Stimulated activated CD4-positive, alpha-beta T cell treated with anti-CD3 and anti-CD28 coated beads, Interleukin-12 subunit alpha, Interleukin-12 subunit beta, amount 100 ng/mL, for 24 hours (primary cell): ENCODE data around the gene NSUN6.

ENCODE experiments used
- DNase-seq, 2 experiments: peaks; one replicate each; pipeline ENCODE4 v3.0.0-alpha.2; 2020; ENCODE audit warnings: low read depth in 2 of 2

The NSUN6 gene

DNA sequence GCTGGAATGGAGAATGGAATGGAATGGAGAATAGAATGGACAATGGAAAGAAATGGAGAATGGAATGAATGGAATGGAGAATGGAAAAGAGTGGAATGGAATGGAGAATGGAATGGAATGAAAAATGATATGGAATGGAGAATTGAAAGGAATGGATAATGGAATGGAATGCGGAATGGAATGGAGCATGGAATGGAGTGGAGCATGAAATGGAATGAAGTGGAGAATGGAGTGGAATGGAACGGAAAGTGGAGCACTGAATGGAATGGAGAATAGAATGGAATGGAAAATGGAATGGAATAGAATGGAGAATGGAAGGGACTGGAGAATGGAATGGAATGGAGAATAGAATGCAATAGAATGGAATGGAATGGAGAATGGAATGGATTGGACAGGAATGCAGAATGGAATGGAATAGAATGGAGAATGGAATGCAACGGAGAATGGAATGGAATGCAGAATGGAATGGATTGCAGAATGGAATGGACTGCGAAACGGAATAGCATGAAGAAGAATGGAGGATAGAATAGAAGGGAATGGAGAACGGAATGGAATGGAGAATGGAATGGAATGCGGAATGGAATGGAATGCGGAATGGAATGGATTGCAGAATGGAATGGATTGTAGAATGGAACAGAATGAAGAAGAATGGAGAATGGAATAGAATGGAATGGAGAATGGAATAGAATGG lies 89.4 kb downstream of the NSUN6 start:
- DNase-seq: no peak

DNA sequence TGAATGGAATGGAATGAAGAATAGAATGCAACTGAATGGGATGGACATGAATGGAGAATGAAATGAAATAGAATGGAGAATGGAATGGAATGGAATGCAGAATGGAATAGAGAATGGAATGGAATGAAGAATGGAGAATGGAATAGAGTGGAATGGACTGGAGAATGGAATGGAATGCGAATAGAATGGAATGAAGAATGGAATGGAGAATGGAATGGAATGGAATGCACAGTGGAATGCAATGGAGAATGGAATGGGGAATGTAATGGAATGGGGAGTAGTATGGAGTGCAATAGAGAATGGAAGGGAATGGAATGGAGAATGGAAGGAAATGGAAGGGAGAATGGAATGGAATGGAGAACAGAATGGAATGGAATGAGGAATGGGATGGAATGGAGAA lies 93.4 kb downstream of the NSUN6 start:
- no peak for DNase-seq

DNA sequence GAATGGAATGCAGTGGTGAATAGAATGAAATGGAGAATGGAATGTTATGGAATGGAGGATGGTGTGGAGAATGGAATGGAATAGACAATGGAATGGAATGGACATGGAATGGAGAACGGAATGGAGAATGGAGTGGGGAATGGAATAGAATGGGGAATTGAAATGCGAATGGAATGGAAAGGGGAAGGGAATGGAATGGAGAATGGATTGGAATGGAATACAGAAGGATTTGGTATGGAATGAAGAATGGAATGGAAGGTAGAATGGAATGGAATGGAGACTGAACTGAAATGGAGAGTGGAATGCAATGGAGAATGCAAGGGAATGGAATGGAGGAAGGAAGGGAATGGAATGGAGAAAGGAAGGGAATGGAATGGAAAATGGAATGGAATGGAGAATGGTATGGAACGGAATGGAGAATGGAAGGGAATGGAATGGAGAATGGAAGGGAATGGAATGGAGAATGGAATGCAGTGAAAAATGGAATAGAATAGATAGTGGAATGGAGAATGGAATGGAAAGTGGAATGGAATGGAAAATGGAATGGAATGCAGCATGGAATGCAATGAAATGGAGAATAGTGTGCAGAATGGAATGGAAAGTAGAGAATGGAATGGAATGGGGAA lies 94.8 kb downstream of the NSUN6 start:
- no peak for DNase-seq

DNA sequence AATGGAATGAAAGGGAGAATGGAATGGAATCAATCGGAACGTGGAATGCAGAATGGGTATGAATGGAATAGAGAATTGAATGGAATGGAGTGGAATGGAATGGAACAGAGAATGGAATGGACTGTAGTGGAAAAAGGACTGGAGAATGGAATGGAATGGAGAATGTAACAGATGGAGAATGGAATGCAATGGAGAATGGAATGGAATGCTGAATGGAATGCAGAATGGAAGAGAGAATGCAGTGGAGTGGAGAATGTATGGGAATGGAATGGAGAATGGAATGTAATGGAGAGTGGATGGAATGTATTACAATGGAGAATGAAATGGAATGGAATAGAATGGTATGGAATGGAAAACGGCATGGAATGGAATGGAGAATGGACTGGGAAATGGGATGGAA lies 96.9 kb downstream of the NSUN6 start:
- no peak for DNase-seq

DNA sequence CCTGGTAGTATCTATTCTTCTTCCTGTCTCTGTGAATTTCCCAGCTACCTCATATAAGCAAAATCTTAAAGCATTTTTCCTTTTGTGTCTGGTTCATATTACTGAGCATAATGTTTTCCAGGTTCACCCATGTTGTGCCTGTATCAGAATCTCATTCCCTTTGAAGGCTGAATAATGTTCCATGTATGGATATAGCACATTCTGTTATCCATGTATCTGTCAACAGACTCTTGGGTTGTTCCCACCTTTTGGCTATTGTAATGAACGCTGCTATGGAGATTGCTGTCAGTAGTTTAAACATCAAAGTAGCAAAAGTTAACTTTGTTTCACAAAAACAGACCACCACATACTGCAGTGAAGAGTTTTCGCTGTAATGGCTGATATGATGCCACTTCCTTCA lies 99.9 kb downstream of the NSUN6 start:
- DNase-seq: no peak

DNA sequence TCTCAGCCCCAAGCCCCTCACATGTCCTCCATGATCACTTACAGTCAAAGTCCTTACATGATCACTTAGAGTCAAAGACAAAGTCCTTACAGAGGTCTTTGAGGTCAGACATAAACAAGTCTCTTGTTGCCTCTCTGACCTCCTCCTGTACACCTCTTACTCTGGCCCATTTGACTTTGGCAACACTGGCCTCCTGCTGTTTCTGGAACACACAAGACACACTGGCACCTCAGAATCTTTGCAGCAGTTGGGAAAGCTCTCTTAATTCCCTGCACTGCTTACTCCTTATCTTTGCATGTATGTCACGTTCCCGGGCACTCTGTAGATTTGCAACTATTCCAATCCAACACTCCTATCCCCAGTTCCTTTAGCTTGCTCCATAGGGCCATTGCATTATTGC lies 102.3 kb downstream of the NSUN6 start:
- DNase-seq: no peak

DNA sequence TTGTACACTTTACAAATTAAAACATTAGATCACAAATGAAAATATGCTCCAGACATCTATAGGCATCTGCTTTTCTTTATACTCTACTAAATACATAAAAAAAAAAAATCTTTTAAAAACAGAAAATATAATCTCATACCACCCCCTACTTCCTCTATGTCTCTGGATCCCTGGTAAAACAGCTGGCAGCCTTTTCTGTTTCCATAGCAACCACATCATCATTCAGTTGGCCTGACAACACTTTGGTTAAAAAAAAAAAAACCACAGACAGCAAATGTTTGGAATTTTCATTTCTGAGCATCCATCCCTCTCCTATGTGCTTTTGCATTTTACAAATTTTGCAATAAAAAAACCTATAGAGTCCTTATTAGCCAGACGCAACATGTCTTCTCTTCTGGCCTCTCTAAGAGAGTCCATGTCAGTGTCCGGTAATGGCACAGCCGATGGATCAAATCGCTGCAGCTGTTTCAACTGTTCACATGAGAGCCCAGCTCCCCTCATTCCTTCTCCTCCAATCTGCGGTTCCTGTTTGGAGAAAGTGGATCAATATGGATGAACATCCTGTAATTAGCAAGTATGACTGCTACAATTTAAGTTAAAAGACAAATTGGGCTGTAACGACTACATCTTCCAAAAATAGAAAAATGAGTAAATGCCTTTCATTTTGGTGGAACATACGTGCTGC lies 105.6 kb downstream of the NSUN6 start:
- no peak for DNase-seq

DNA sequence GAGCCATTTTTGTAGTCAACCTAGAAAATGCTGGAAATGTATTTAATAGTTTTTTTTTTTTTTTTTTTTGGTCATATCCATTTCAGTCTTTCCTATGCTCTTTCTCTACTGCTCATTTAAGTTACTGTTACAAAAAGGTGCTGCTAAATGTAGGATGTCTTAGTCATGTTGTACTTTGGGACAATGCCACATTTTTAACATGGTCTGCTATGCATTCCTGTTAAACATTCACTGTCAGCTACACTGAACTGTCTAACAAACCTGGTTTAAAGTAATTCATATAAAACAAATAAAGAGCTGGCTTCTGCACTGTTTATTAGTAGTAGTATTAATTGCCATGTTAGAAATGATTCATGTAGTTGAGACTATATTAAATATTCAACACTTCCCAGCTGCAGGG lies 108.6 kb downstream of the NSUN6 start:
- DNase-seq: no peak

DNA sequence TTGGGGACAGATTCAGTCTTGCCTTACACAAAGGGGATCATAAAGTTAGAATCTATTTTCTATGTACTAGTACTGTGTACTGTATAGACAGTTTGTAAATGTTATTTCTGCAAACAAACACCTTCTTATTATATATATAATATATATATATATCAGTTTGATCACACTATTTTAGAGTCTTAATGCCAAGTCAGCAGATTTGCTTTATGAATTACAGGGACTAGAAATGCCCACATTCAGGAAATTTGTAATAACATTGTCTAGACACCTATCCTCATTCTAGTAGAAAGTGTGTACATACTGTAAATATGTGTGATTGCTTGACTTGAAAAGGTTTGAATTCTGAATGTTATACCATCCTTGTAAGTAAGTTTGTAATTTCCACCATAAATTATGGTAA lies 111.2 kb downstream of the NSUN6 start:
- no peak for DNase-seq

DNA sequence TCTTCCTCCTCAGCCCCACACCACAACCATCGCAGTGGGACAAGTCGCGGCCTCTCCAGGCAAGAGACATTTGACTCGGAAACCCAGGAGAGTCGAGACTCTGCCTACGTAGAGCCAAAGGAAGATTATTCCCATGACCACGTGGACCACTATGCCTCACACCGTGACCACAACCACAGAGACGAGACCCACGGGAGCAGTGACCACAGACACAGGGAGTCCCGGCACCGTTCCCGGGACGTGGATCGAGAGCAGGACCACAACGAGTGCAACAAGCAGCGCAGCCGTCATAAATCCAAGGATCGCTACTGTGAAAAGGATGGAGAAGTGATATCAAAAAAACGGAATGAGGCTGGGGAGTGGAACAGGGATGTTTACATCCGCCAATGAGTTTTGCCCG lies 112.1 kb downstream of the NSUN6 start:
- DNase-seq: no peak

DNA sequence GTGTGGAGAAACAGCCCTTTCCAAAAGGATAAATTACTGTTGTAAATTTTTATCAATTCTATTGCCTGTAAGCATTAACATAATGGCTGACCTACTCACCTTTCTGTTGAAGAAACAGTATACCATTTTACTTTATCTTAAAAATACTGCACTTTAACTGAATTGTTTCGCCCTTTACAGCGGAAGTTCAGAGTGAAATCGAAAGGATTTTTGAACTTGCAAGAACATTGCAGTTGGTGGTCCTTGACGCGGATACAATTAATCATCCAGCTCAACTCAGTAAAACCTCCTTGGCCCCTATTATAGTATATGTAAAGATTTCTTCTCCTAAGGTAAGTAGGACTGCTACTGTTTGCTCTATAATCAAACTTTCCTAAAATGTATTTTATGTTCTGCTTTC lies 117.5 kb downstream of the NSUN6 start:
- DNase-seq: no peak

DNA sequence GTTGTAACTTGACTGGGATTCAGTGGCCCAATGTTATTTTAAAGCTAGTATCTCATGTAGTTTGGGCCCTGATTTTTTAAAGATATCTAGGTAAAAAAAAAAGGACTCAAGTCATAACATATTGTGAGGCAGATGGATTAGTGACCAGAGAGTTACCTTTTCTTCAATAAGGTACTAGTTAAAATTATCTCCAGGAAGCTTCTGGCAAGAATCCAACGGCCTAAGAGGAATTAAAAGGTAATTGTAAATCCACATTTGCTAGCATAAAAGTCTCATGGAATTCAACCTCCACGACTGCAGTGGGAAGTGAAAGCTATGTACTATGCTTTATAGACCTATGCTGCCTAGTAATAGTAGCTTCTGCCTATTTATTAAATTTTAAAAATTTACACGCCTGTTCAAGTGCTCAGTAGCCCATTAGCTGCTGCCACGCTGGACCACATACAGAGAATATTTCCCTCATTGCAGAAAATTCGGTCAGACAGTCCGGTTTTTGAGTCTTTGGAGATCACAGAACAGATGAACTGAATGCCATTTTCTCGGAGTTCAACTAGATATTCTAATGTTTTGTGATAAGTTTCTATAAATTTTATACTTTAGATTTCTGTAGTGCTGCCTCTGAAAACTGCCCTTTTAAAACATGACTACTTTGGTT lies 118.4 kb downstream of the NSUN6 start:
- DNase-seq: no peak

DNA sequence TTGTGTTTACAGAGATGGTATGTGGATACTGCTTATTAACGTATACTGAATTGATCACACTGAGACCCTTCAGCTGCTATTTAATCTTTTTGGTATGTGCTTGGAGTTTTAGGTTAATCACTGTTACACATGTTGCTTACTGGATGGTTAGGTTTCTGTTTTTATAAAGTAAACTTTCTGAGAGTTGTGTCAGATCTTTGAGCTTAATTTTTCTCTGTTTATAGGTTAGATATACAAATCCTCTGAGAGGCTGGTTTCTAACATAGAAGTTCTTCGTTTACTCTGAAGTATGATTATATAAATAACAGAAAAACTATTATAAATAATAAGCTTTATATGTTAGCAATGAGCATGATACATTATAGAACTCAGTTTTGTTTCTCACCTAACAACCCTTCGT lies 123.1 kb downstream of the NSUN6 start:
- DNase-seq: no peak

DNA sequence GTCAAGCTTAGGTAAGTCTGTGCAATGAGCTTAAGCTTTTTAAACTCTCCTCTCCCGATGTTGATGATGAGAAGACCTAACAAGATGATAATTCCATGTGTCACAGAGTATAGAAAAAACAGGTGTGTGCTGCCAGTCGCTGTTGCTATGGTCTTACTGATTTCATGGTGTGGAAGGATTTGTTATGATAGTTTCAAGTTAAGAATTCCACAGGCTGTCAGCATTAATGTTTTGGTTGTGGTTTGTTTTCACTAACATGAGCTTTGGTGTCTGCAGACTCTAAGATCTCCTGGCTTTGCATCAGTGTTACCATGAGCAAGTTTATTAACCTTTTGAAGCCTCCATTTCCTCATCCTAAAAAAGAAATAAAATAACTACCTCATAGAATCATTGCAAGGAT lies 123.7 kb downstream of the NSUN6 start:
- no peak for DNase-seq

DNA sequence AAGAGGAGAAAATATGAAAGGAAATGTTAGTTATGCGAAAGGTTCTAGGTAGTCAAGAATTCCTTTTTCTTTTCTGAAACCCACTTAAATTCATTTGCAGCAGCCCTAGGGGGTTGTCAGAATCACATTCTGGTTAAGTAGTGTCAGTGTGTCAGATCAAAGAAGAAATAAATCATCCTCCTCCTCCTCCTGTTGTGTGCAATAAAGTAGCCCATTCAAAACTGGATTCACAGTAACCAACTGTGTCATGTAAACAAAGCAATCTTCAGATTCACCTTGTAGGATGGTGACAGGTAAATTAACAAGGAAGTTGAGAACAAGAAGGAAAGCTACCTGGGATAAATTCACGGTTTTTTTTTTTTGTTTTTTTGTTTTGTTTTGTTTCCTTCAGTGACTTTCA lies 127.5 kb downstream of the NSUN6 start:
- no peak for DNase-seq

DNA sequence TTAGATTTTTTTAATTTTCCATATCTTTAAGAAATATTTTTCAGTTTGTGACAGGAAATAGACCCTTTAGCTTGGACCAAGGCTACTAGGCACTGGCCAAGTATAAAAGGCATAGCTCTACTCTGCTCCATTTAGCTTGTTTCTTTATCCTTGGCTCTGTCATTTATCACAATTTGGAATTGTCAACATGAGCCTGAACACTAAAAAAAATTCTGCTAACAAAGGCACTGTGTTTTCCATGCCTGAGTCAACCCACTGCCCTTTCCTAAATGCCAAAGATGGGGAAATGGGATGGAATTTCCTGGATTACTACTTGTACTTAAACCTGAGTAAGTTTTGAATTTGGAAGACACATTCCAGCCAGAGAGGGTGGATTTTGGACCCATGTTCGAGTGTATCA lies 128.4 kb downstream of the NSUN6 start:
- DNase-seq: no peak

DNA sequence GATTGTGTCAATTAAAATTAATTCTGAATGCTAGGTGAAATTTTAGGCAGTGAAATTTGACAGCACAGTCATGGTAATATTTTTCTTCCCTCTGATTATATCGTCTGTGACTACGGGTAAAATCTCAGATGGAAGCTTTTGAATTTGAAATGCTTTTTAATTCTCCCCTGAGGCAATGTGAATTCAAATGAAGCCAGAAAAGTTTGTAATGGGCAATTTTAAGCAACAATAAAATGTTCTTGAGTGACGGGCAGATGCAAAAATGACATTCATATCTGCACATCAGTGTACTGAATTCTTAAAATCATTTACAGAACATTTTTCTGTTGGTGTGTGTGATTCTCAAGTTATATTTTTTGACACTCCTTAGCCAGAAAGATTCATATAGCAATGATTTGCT lies 134.5 kb downstream of the NSUN6 start:
- no peak for DNase-seq

DNA sequence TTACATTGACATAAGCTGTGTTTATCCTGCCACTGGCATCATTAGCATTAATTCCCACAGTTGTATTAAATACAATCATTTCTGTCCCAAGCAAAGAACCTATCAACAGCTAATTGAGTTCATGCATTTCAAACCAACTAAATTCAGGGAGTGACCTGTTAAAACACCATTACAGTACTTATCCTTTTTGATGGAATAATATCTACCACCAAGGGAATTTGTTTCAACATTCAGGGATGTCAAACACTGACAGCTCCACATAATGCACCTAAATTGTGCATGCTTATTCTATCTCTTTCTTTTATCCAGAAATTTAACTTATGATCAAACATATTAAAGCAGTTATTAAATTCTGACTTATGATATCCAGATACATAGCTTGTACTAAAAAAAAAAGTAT lies 136.8 kb downstream of the NSUN6 start:
- DNase-seq: no peak

DNA sequence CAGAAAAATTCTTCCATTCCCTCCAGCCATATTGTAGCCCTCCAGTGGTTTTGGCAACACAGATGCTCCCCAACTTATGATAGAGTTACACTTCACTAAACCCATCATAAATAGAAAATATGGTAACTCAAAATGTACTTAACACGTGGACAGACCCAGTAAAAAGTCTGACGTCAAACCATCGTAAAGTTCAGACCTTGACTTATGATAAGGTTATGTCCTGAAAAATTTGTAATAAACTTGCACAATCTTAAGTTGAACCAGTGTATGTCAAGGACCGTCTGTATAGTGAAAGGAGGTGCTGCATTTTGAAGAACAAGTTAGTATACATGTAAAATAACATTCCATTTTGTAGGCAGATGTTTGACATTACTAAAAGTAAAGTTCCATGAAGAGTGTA lies 142.8 kb downstream of the NSUN6 start:
- DNase-seq: no peak

DNA sequence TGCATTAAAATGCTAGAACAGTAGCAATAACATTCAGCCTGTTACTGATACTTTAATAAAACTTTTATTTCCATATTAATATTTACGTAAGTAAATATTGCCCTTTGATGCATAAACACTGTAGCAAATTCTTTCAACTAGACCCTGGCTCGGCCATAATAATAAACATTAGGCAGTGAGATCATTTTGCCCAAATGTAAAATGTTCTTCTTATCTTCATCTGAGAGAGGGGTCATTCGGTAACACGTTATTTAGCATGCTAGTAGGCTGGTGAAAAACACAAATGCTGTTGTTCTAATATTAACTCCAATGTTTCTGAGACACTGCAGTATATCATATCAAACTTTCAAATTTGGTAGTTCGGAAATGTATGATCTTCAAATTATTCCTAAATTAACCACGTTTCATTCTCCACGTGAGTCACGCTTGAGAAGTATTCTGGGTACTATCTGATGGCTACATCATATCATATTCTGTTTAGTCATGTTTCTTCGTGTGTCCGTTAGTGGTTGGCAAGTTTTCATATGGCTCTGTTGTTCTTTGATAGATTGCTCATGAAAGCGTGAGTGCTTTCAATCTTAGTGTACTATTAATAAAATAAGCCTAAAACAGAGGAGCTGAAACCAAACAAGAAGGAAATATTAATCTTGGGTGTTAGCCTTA lies 145.8 kb downstream of the NSUN6 start:
- no peak for DNase-seq

DNA sequence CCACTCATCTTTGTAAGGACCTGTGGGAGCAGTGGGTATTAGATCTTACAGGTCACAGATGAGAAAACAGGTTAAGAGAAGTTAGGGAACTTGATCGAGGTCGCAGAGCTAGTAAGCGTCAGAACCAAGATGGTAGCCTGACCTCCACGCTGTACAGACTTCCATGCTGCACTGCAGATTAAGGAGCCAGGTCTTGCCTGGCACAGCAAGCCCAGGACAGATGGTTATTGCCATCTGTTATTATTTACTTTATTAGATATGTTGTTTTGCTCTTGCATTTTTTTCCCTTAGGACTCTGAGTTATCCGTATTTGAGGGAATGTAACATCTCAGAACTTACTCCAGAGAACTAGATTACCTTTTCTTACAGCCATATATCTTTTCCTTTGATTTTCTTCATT lies 147.2 kb downstream of the NSUN6 start:
- no peak for DNase-seq

DNA sequence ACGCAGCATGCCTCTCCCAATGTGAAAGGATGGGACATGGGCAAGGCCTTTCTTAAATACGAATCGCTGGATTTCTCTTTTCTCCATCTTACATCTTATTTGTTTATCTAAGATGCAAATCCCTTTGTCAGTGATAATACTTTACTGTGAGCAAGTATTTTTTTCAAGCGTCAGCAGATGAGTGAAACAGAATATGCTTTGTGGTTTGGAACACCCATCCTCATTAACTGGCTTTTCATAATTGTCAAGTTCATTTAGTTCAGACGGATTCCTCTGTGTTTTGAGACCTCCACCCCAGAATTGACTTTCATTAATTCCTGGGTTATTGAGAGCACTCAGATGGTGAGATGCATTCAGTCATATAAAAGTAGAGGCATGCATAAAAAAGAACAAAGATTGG lies 149.8 kb downstream of the NSUN6 start:
- no peak for DNase-seq
